ENCODE measurements around the gene NTNG1.

Gene NTNG1

DNA sequence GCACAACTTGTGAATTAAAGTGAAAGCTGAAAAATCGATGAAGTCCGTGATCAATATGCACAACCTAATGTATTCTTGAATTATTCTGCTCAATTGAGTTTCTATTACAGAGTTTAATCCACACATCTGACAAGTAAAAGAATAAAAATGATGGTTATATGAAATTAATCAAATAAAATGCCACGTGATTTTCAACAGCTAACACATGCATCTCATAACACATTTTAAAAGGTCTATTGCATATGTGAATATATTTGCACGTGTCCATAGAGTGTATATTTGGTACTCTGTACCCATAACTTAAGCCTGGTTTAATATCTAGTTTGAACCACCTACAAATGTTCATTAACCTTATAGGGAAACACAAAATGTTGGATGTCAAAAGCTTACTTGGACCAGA is 266.2 kb downstream of the NTNG1 start:
- Histone ChIP-seq H3K4me3 (ENCODE audit: low read depth, low read length) (no peak overlapping the region), H3K9me3 (no peaks in the 10 kb centered on the region), H3K4me1 (peaks cover 2% of the 10 kb centered on the region), H3K27me3 (no peaks in the 10 kb centered on the region), H3K36me3 (no peaks in the 10 kb centered on the region)
- no peak for DNase-seq
- no peak for TF ChIP-seq CTCF (IDR thresholded peaks at IDR 0.05; ENCODE audit: low read depth, low read length)

DNA sequence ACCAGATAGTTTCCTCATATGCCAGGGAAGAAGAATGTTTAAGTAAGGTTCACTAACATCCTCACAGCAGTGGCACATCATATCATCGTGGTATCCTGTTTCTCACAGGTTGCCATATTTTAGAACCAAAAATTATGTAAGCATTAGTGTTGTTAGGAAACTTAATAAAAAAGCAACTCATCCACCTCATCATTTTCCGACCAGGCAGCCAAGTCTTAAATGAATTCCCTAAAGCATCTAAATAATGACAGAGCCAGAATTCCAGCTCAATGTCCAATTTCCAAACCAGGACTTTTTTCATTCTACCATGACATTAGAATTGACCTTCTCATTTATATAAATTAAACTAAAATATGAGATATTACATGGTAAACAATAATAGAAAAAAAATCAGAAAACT is 272.7 kb downstream of the NTNG1 start:
- no peak for TF ChIP-seq CTCF (IDR thresholded peaks at IDR 0.05; ENCODE audit: low read depth, low read length)
- Histone ChIP-seq H3K27me3 (no peaks in the 10 kb centered on the region), H3K4me3 (ENCODE audit: low read depth, low read length) (no peak overlapping the region), H3K4me1 (no peaks in the 10 kb centered on the region), H3K36me3 (no peaks in the 10 kb centered on the region), H3K9me3 (no peaks in the 10 kb centered on the region)
- DNase-seq, result no peak

- TF ChIP-seq CTCF (IDR thresholded peaks at IDR 0.05; ENCODE audit: low read depth, low read length), result no peak
- H3K36me3 ChIP-seq, result no peaks in the 10 kb centered on the region
- no peak overlapping the region for H3K4me3 ChIP-seq (ENCODE audit: low read depth, low read length)
- DNase-seq, result no peak
- H3K9me3 ChIP-seq, result no peaks in the 10 kb centered on the region
- H3K4me1 ChIP-seq, result no peaks in the 10 kb centered on the region
- no peaks in the 10 kb centered on the region for H3K27me3 ChIP-seq
Measured at GRCh38 chr1:107413951-107414350, 273.1 kb downstream of the NTNG1 start.

GRCh38 chr1:107414550-107414949 is 273.7 kb downstream of the NTNG1 start:
- Histone ChIP-seq H3K27me3 (no peaks in the 10 kb centered on the region), H3K4me1 (no peaks in the 10 kb centered on the region), H3K36me3 (no peaks in the 10 kb centered on the region), H3K4me3 (ENCODE audit: low read depth, low read length) (no peak overlapping the region), H3K9me3 (no peaks in the 10 kb centered on the region)
- no peak for TF ChIP-seq CTCF (IDR thresholded peaks at IDR 0.05; ENCODE audit: low read depth, low read length)
- no peak for DNase-seq

GRCh38 chr1:107415241-107415640 is 274.4 kb downstream of the NTNG1 start:
- H3K27me3 ChIP-seq, result no peaks in the 10 kb centered on the region
- H3K9me3 ChIP-seq, result no peaks in the 10 kb centered on the region
- DNase-seq, result no peak
- TF ChIP-seq CTCF (IDR thresholded peaks at IDR 0.05; ENCODE audit: low read depth, low read length), result no peak
- no peak overlapping the region for H3K4me3 ChIP-seq (ENCODE audit: low read depth, low read length)
- no peaks in the 10 kb centered on the region for H3K36me3 ChIP-seq
- no peaks in the 10 kb centered on the region for H3K4me1 ChIP-seq

DNA sequence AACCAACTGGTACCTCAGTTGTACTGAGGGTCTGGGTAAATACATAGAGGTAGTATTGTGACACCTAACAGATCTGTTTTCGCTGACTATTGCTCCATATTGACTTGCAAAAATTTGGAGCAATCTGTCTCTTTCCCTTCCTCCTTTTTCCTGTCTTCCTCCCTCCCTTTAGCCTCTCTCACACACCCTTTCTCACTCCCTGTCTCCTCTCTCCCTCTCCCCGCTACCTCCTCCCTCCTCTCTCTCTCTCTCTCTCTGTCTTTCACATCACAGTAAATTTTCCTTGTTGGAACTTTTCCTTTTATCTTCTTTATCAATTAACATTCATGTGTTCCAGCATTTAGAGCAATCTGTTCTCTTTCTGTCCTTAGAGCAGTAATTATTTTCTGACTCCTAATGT is 278.2 kb downstream of the NTNG1 start:
- TF ChIP-seq CTCF (IDR thresholded peaks at IDR 0.05; ENCODE audit: low read depth, low read length), result no peak
- H3K4me1 ChIP-seq, result no peaks in the 10 kb centered on the region
- no peaks in the 10 kb centered on the region for H3K36me3 ChIP-seq
- no peak overlapping the region for H3K4me3 ChIP-seq (ENCODE audit: low read depth, low read length)
- H3K27me3 ChIP-seq, result no peaks in the 10 kb centered on the region
- no peak for DNase-seq
- no peaks in the 10 kb centered on the region for H3K9me3 ChIP-seq
